Fibroblast of lung (primary cell): ENCODE measurements around the gene CLEC16A.

Experiments used
- CTCF ChIP-seq, 2 donors: IDR thresholded peaks in 1 of 2; conservative IDR thresholded peaks in 1 of 2; 1 replicate in 1 of 2; 2 replicates in 1 of 2; pipeline ENCODE4 v1.5.1; 2011 to 2012; ENCODE audit warnings: low read length in 2 of 2, control low read depth in 1 of 2, inconsistent platforms in 1 of 2, low read depth in 1 of 2, mild to moderate bottlenecking in 1 of 2
- EZH2 ChIP-seq: IDR thresholded peaks from 2 replicates; pipeline ENCODE4 v1.5.1; 2012; ENCODE audit warnings: low read length, control low read depth, mild to moderate bottlenecking; ENCODE audit errors: missing control alignments

- TF ChIP-seq CTCF (conservative IDR thresholded peaks at IDR 0.05 in 1 of 2, IDR thresholded peaks at IDR 0.05 in 1 of 2; ENCODE audit: low read depth in 1 of 2, low read length in 2 of 2) (no peak), EZH2 (no peak)
Observed at GRCh38 chr16:10988879-10989278, 44.5 kb downstream of the CLEC16A start.
